Mesendoderm (in vitro differentiated cells): Measurements from ENCODE around the gene TRIM28. TPM values are rescaled to one million over a fixed set of nuclear protein-coding genes. Genes with fewer than 3 reads are reported as not detected.

Experiments
- DNase-seq: peaks from one replicate; pipeline ENCODE4 v3.0.0; 2013
- H2AK5ac ChIP-seq: 2 replicates; pipeline ENCODE4 v1.6.1; 2013; ENCODE audit warnings: low read length, inconsistent platforms
- H2BK120ac ChIP-seq: 2 replicates; pipeline ENCODE4 v1.6.1; 2013; ENCODE audit warnings: low read depth, mild to moderate bottlenecking, low read length, moderate library complexity, mixed read lengths
- H2BK15ac ChIP-seq: replicated peaks from 2 replicates; pipeline ENCODE4 v1.6.1; 2013; ENCODE audit warnings: low read depth, mild to moderate bottlenecking, moderate library complexity
- H2BK5ac ChIP-seq: 2 replicates; pipeline ENCODE4 v1.6.1; 2013; ENCODE audit warnings: low read length, inconsistent platforms
- H3K18ac ChIP-seq: 2 replicates; pipeline ENCODE4 v1.6.1; 2013; ENCODE audit warnings: mild to moderate bottlenecking, low read length, mixed read lengths
- H3K23ac ChIP-seq: one replicate; pipeline ENCODE4 v1.6.1; 2013; ENCODE audit warnings: low read length
- H3K27ac ChIP-seq: 2 replicates; pipeline ENCODE4 v1.5.1; 2013; ENCODE audit warnings: low read depth, mild to moderate bottlenecking, inconsistent platforms, low read length, moderate library complexity
- H3K27me3 ChIP-seq: 2 replicates; pipeline ENCODE4 v1.6.1; 2013; ENCODE audit warnings: low read length, control low read depth, mild to moderate bottlenecking, inconsistent platforms; ENCODE audit not compliant: insufficient read depth, poor library complexity
- H3K36me3 ChIP-seq: 2 replicates; pipeline ENCODE4 v1.6.1; 2013; ENCODE audit warnings: low read length, inconsistent platforms; ENCODE audit not compliant: control insufficient read depth, insufficient read depth
- H3K4ac ChIP-seq: one replicate; pipeline ENCODE4 v1.6.1; 2013; ENCODE audit warnings: low read depth, mild to moderate bottlenecking, low read length, moderate library complexity
- H3K4me1 ChIP-seq: 2 replicates; pipeline ENCODE4 v1.6.1; 2013; ENCODE audit warnings: low read depth, low read length, inconsistent platforms; ENCODE audit not compliant: control insufficient read depth
- H3K4me2 ChIP-seq: 2 replicates; pipeline ENCODE4 v1.6.1; 2013; ENCODE audit warnings: low read length
- H3K4me3 ChIP-seq: 2 replicates; pipeline ENCODE4 v1.5.1; 2013; ENCODE audit warnings: mild to moderate bottlenecking, low read length
- H3K56ac ChIP-seq: one replicate; pipeline ENCODE4 v1.6.1; 2013; ENCODE audit warnings: low read length
- H3K79me1 ChIP-seq: 2 replicates; pipeline ENCODE4 v1.6.1; 2013; ENCODE audit warnings: low read length, inconsistent platforms
- H3K79me2 ChIP-seq: 2 replicates; pipeline ENCODE4 v1.6.1; 2013; ENCODE audit warnings: mild to moderate bottlenecking, low read length; ENCODE audit not compliant: control insufficient read depth, insufficient read depth
- H3K9ac ChIP-seq: 2 replicates; pipeline ENCODE4 v1.6.1; 2013; ENCODE audit warnings: low read length, inconsistent platforms
- H4K5ac ChIP-seq: one replicate; pipeline ENCODE4 v1.6.1; 2013; ENCODE audit warnings: low read length
- H4K8ac ChIP-seq: one replicate; pipeline ENCODE4 v1.6.1; 2013; ENCODE audit warnings: low read depth, mild to moderate bottlenecking, control low read depth, low read length, moderate library complexity
- WGBS: extraction: QIAGEN DNeasy Blood & Tissue Kit; methylation state at CpG from one replicate; pipeline ENCODE4 v1.1.7; 2013; ENCODE audit warnings: low lambda C conversion rate, missing lambda C conversion rate; ENCODE audit not compliant: insufficient coverage; ENCODE audit errors: extremely low coverage; 5-methylcytosine and 5-hydroxymethylcytosine counted together
- small RNA-seq: library from polyadenylated mRNA; stranded (forward); fragments of <200 nt; extraction: miRNeasy Mini kit (QIAGEN cat#:217004); gene quantifications from one replicate; pipeline ENCODE3, GENCODE V24; 2013; ENCODE audit not compliant: insufficient read depth

TRIM28 gene

DNA sequence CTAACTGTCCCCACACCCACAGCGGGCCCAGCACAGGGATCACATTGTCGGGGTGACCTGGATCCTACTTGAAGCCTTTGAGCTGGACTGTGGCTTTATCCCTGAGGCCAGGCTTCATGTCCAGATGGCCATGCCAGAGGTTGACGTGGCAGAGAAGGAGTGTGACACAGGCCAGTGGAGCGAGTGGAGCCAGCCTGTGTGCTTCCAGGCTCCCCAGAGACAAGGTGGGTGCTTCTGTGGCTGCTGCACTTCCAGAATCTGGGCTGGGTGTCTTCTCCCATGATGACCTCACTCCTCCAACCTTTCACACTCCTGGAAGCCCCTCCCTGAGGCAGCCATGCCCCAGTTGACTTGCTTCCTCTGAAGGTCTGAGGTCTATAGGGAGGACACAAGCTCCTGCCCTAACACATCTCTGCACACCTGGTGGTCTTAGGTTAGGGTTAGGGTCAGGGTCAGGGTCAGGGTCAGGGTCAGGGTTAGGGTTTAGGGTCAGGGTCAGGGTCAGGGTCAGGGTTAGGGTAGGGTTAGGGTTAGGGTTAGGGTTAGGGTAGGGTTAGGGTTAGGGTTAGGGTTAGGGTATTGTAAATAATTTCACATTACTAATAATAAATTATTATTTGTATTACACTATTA, 42.4 kb downstream of the TRIM28 start:
- Histone ChIP-seq H2BK120ac (no peak overlapping the region), H3K18ac (no peak overlapping the region), H4K8ac (no peak overlapping the region), H3K79me1 (no peaks in the 10 kb centered on the region), H3K23ac (no peak overlapping the region), H2AK5ac (no peak overlapping the region), H3K4me2 (no peak overlapping the region), H3K4me1 (no peaks in the 10 kb centered on the region), H3K56ac (no peak overlapping the region), H2BK15ac (no peak overlapping the region), H3K36me3 (no peaks in the 10 kb centered on the region), H3K4me3 (no peak overlapping the region), H3K79me2 (no peaks in the 10 kb centered on the region), H3K4ac (no peak overlapping the region), H2BK5ac (no peak overlapping the region), H3K27ac (no peak overlapping the region), H3K9ac (no peak overlapping the region), H4K5ac (no peak overlapping the region), H3K27me3 (no peaks in the 10 kb centered on the region)
- no CpG with 5 or more reads among the region's 4 CpGs for WGBS
- peak; percentile 37 for DNase-seq

Small RNA genes within 50 kb of the gene (small RNA-seq; reads per million reads assigned to genes)
- gene MIR6807 = 3.8 reads per million, percentile 58 among the genes with 10 or more reads in this experiment
- gene RN7SL525P = not detected
